Fibroblast of the aortic adventitia (primary cell): ENCODE results near the gene NDST4. TPM values are rescaled to one million over a fixed set of nuclear protein-coding genes. Genes with fewer than 3 reads are reported as not detected.

Experiments used
- DNase-seq: peaks from one replicate; pipeline ENCODE4 v3.0.0-alpha.2; 2010; ENCODE audit warnings: low read depth
- H3K4me3 ChIP-seq: 2 replicates; pipeline ENCODE4 v1.5.1; 2011; ENCODE audit warnings: low read depth, mild to moderate bottlenecking, control low read depth, low read length, moderate library complexity
- CTCF ChIP-seq: IDR thresholded peaks from 2 replicates; pipeline ENCODE4 v1.5.1; 2011; ENCODE audit warnings: mild to moderate bottlenecking, low read length, control low read depth, inconsistent platforms; ENCODE audit not compliant: insufficient read depth
- total RNA-seq: library from RNA; depleted of rRNA; stranded (reverse); fragments of >200 nt; gene quantifications from 2 replicates; pipeline ENCODE4 v1.2.3, GENCODE V29; 2012; ENCODE audit warnings: low replicate concordance

NDST4 gene
- total RNA-seq, 1 donor = not detected

GRCh38 chr4:114921790-114922591 is 191.4 kb downstream of the NDST4 start:
- H3K4me3 ChIP-seq = no peak overlapping the region

GRCh38 chr4:114921191-114921590 is 192.2 kb downstream of the NDST4 start:
- no peak for TF ChIP-seq CTCF
- H3K4me3 ChIP-seq = no peak overlapping the region
- DNase-seq = no peak

More at GRCh38 chr4:114921790-114922591, 191.4 kb downstream of the NDST4 start:
- no peak for DNase-seq
- no peak for TF ChIP-seq CTCF

GRCh38 chr4:114911111-114911510 is 202.3 kb downstream of the NDST4 start:
- no peak for DNase-seq
- no peak for TF ChIP-seq CTCF
- no peak overlapping the region for H3K4me3 ChIP-seq

- DNase-seq = no peak
- TF ChIP-seq CTCF = no peak
- no peak overlapping the region for H3K4me3 ChIP-seq
These were observed 205.9 kb downstream of the NDST4 start for GRCh38 chr4:114907568-114907967.

GRCh38 chr4:114905017-114905416 is 208.4 kb downstream of the NDST4 start:
- TF ChIP-seq CTCF = no peak
- H3K4me3 ChIP-seq = no peak overlapping the region
- DNase-seq = no peak

GRCh38 chr4:114900934-114901333 is 212.5 kb downstream of the NDST4 start:
- no peak for DNase-seq
- no peak for TF ChIP-seq CTCF
- H3K4me3 ChIP-seq = no peak overlapping the region

GRCh38 chr4:114890773-114891172 is 222.6 kb downstream of the NDST4 start:
- no peak for DNase-seq
- no peak overlapping the region for H3K4me3 ChIP-seq
- TF ChIP-seq CTCF = no peak
